HepG2 (cell line): ENCODE results near the gene MRPL10. TPM values are rescaled to one million over a fixed set of nuclear protein-coding genes. Genes with fewer than 3 reads are reported as not detected.
A peak's percentile ranks its signal among the peaks of the same experiment; 100 is the strongest.

Experiments used
- ADNP ChIP-seq: sonication (generic); formaldehyde crosslinking; IDR thresholded peaks from 2 replicates; pipeline ENCODE4 v1.4.0; 2020; ENCODE audit warnings: missing genetic modification reagents
- CSRNP1 ChIP-seq: sonication (generic); formaldehyde crosslinking; IDR thresholded peaks from 2 replicates; pipeline ENCODE4 v1.8.1; 2023; ENCODE audit warnings: mild to moderate bottlenecking, missing genetic modification reagents
- DDIT3 ChIP-seq: sonication (generic); formaldehyde crosslinking; IDR thresholded peaks from 2 replicates; pipeline ENCODE4 v1.4.0; 2020; ENCODE audit warnings: mild to moderate bottlenecking, missing genetic modification reagents
- DNMT3B ChIP-seq: conservative IDR thresholded peaks from 2 replicates; pipeline ENCODE4 v1.6.1; 2016; ENCODE audit warnings: missing biosample characterization, control low read depth
- DR1 ChIP-seq: sonication (generic); formaldehyde crosslinking; IDR thresholded peaks from 2 replicates; pipeline ENCODE4 v1.8.0; 2021; ENCODE audit warnings: mild to moderate bottlenecking, missing genetic modification reagents, inconsistent platforms
- FOXA3 ChIP-seq: IDR thresholded peaks from 2 replicates; pipeline ENCODE4 v1.6.1; 2016; ENCODE audit warnings: missing genetic modification reagents, missing compliant biosample characterization
- FOXO1 ChIP-seq: sonication (generic); formaldehyde crosslinking; IDR thresholded peaks from 2 replicates; pipeline ENCODE4 v1.4.0; 2020; ENCODE audit warnings: missing genetic modification reagents
- GATAD1 ChIP-seq: IDR thresholded peaks from 2 replicates; pipeline ENCODE4 v1.6.1; 2016; ENCODE audit warnings: missing genetic modification reagents, missing compliant biosample characterization
- KIAA2018 ChIP-seq: sonication (generic); formaldehyde crosslinking; IDR thresholded peaks from 2 replicates; pipeline ENCODE4 v1.5.0; 2020; ENCODE audit warnings: mild to moderate bottlenecking, missing genetic modification reagents, borderline replicate concordance
- MAF1 ChIP-seq: sonication (generic); formaldehyde crosslinking; IDR thresholded peaks from 2 replicates; pipeline ENCODE4 v1.5.0; 2020; ENCODE audit warnings: missing genetic modification reagents, borderline replicate concordance
- MIXL1 ChIP-seq: IDR thresholded peaks from 2 replicates; pipeline ENCODE4 v1.6.1; 2016
- MYPOP ChIP-seq: sonication (generic); formaldehyde crosslinking; IDR thresholded peaks from 2 replicates; pipeline ENCODE4 v1.8.1; 2023; ENCODE audit warnings: mild to moderate bottlenecking, moderate library complexity, missing genetic modification reagents
- TFAP4 ChIP-seq: sonication (generic); IDR thresholded peaks from 2 replicates; pipeline ENCODE4 v1.6.1; 2016; ENCODE audit warnings: low read depth, borderline replicate concordance
- ZNF274 ChIP-seq: sonication (generic); formaldehyde crosslinking; IDR thresholded peaks from 2 replicates; pipeline ENCODE4 v1.5.1; 2020; ENCODE audit warnings: mild to moderate bottlenecking, missing genetic modification reagents
- ZNF576 ChIP-seq: sonication (generic); formaldehyde crosslinking; IDR thresholded peaks from 2 replicates; pipeline ENCODE4 v1.4.0; 2020; ENCODE audit warnings: mild to moderate bottlenecking, missing genetic modification reagents
- ZNF746 ChIP-seq: sonication (generic); formaldehyde crosslinking; IDR thresholded peaks from 2 replicates; pipeline ENCODE4 v1.8.0; 2022; ENCODE audit warnings: mild to moderate bottlenecking, missing genetic modification reagents
- polyA plus RNA-seq, 8 experiments: library from polyadenylated mRNA; depleted of rRNA in 3 of 8; stranded (reverse) in 7 of 8; unstranded in 1 of 8; fragments of >200 nt; fragmentation: Illumina TruSeq in 4 of 8; extraction: Trizol in 4 of 8; gene quantifications; 2 replicates each; pipeline versions ENCODE4 v1.2.1 to v1.2.3, GENCODE V29; 2011 to 2016; ENCODE audit warnings: low read depth in 4 of 8, missing spikeins in 1 of 8, mixed read lengths in 1 of 8; ENCODE audit not compliant: insufficient read depth in 1 of 8
- total RNA-seq, 5 experiments: library from RNA; depleted of rRNA; stranded (reverse); fragments of >200 nt; fragmentation: Illumina TruSeq; extraction: Trizol; gene quantifications; 2 replicates each; pipeline ENCODE4 v1.2.3, GENCODE V29; 2016; ENCODE audit warnings: low read depth in 1 of 5

The MRPL10 gene
- total and polyA plus RNA-seq, 2 of the 13 experiments (the other 11 are each of a cell fraction or from before 2014, with no cell fraction given) = 56.7 to 149 TPM

GRCh38 chr17:47841488-47842291 is 10.3 kb upstream of the MRPL10 start (continued):
- TF ChIP-seq KIAA2018 (peak; percentile 3; the same call in 1 of the 2 replicates), ZNF274 (CRISPR knock-in tag) (0 out of 2 replicates have a peak, but pooled peaks have one; percentile 10), TFAP4 (0 out of 2 replicates have a peak, but pooled peaks have one; percentile 2), DR1 (0 out of 2 replicates have a peak, but pooled peaks have one; percentile 2), MAF1 (CRISPR knock-in tag) (peak; percentile 2; the same call in 1 of the 2 replicates), DNMT3B (CRISPR knock-in tag) (no peak), ZNF746 (peak; percentile 12; the same call in 1 of the 2 replicates), GATAD1 (CRISPR knock-in tag) (no peak), FOXA3 (CRISPR knock-in tag) (no peak), ZNF576 (CRISPR knock-in tag) (0 out of 2 replicates have a peak, but pooled peaks have one; percentile 5), FOXO1 (CRISPR knock-in tag) (no peak), DDIT3 (CRISPR knock-in tag) (no peak; the same call in 1 of the 2 replicates), ADNP (no peak), MIXL1 (no peak), MYPOP (CRISPR knock-in tag) (0 out of 2 replicates have a peak, but pooled peaks have one; percentile 12), CSRNP1 (CRISPR knock-in tag) (peak; percentile 44; the same call in 1 of the 2 replicates)
